Right lobe of liver (tissue), 4 donors: ENCODE data around the gene WDR93.

Source experiments
- POLR2A ChIP-seq: fragments of 450-650 bp; IDR thresholded peaks from one replicate; pipeline ENCODE4 v1.6.1; 2017; ENCODE audit warnings: antibody characterized with exemption, mild to moderate bottlenecking
- TF ChIP-seq, protein P1 (sequence below), 4 donors: fragments of 200-600 bp in 3 of 4; fragments of 450-650 bp in 1 of 4; IDR thresholded peaks; one replicate each; pipeline versions ENCODE4 v1.5.1 to v1.8.0; 2016 to 2022; ENCODE audit warnings: antibody characterized with exemption in 4 of 4, mild to moderate bottlenecking in 2 of 4
- donor health status: DM: no; HTN: no; CAD: no.
- donor health status: DM: no; HTN: no; CAD: no.
- donor health status: DM: no; HTN: yes; CAD: no.

DNA sequence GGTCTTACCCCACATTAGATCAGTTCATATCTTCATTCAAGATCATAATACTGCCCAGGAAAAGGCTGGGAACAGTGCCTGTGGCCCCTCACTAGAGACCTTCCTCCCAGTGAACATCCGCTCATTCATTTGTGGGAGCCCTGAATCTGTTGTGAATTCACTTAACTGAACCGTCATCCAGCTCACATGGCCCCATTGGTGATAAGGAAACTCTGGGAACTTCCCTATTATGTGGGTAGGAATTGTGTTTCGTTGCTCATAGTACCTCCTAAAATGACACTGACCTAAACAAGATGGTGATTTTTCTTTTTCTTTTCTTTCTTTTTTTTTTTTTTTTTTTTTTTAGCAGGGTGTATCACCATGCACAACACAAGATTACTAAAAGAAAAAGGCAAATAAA, 78.8 kb downstream of the WDR93 start:
- TF ChIP-seq POLR2A = no peak
- TF ChIP-seq, protein P1, sequence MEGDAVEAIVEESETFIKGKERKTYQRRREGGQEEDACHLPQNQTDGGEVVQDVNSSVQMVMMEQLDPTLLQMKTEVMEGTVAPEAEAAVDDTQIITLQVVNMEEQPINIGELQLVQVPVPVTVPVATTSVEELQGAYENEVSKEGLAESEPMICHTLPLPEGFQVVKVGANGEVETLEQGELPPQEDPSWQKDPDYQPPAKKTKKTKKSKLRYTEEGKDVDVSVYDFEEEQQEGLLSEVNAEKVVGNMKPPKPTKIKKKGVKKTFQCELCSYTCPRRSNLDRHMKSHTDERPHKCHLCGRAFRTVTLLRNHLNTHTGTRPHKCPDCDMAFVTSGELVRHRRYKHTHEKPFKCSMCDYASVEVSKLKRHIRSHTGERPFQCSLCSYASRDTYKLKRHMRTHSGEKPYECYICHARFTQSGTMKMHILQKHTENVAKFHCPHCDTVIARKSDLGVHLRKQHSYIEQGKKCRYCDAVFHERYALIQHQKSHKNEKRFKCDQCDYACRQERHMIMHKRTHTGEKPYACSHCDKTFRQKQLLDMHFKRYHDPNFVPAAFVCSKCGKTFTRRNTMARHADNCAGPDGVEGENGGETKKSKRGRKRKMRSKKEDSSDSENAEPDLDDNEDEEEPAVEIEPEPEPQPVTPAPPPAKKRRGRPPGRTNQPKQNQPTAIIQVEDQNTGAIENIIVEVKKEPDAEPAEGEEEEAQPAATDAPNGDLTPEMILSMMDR (IDR thresholded peaks at IDR 0.05) = no peak
